HCT116 (cell line): ENCODE measurements around the gene HIGD1A. TPM values are rescaled to one million over a fixed set of nuclear protein-coding genes. Genes with fewer than 3 reads are reported as not detected.

Experiments
- ATAC-seq: fragments of 200-7000 bp; cut with Tn5 transposase; 2 replicates; pipeline ENCODE4 v1.9.1; 2020; ENCODE audit warnings: mild to moderate bottlenecking, moderate library complexity
- BruUV-seq: library from RNA; stranded (reverse); fragments of 400-500 nt; replicated peaks from 2 replicates; lab custom pipeline; 2021; lab: Mats Ljungman, UMichigan
- CTCF ChIA-PET: fragments of 300-600 bp; sonication (Branson Sonifier 250); formaldehyde crosslinking; loops from one replicate; lab custom pipeline; 2021; ENCODE audit warnings: antibody characterized with exemption; lab: Charles Lee
- POLR2A ChIA-PET: fragments of 300-600, 350-600 bp; sonication (Branson Sonifier 250); formaldehyde crosslinking; loops from one replicate; lab custom pipeline; 2021; ENCODE audit warnings: antibody characterized with exemption; lab: Charles Lee
- RAD21 ChIA-PET, 2 experiments: fragments of 300-600 bp; sonication (Branson Sonifier 250); formaldehyde crosslinking; loops; one replicate each; lab custom pipeline; 2023; ENCODE audit warnings: low total read pairs in 2 of 2; ENCODE audit not compliant: uncharacterized antibody in 2 of 2, unreplicated experiment in 2 of 2, low non-redundant PET in 1 of 2; lab: Charles Lee
- DNase-seq: peaks from one replicate; pipeline ENCODE4 v3.0.0-alpha.2; 2010; ENCODE audit warnings: low read depth, low spot score
- H2AFZ ChIP-seq: fragments of 200-600 bp; shearing (Covaris generic), sonication (generic); 2 replicates; pipeline ENCODE4 v1.6.1; 2017; ENCODE audit warnings: low read depth, mixed run types, mixed read lengths, antibody characterized with exemption, low read length; ENCODE audit not compliant: poor library complexity, severe bottlenecking
- H3K27ac ChIP-seq: 2 replicates; pipeline ENCODE4 v1.5.1; 2012; ENCODE audit warnings: low read depth, low read length
- H3K27me3 ChIP-seq: fragments of 200-600 bp; sonication (generic); 2 replicates; pipeline ENCODE4 v1.6.1; 2016; ENCODE audit warnings: mixed run types, low read length, mixed read lengths; ENCODE audit not compliant: insufficient read depth
- H3K36me3 ChIP-seq, 2 experiments: fragments of 200-500 bp in 1 of 2; fragments of 200-600 bp in 1 of 2; sonication (Bioruptor generic) in 1 of 2; sonication (generic) in 1 of 2; 2 replicates each; pipeline versions ENCODE4 v1.5.1 to v1.6.1; 2014 to 2016; ENCODE audit warnings: low read length in 2 of 2, inconsistent platforms in 1 of 2, mixed read lengths in 1 of 2, mixed run types in 1 of 2; ENCODE audit not compliant: insufficient read depth in 2 of 2, control insufficient read depth in 1 of 2
- H3K4me1 ChIP-seq, 2 experiments: fragments of 200-600 bp in 1 of 2; sonication (generic) in 1 of 2; 2 replicates each; pipeline versions ENCODE4 v1.5.1 to v1.6.1; 2012 to 2017; ENCODE audit warnings: low read length in 2 of 2, inconsistent platforms in 1 of 2, mild to moderate bottlenecking in 1 of 2, mixed read lengths in 1 of 2, mixed run types in 1 of 2, moderate library complexity in 1 of 2; ENCODE audit not compliant: insufficient read depth in 2 of 2, control insufficient read depth in 1 of 2
- H3K4me2 ChIP-seq: fragments of 200-600 bp; sonication (generic); 2 replicates; pipeline ENCODE4 v1.6.1; 2017; ENCODE audit warnings: mixed run types, low read length, mixed read lengths
- H3K4me3 ChIP-seq, 2 experiments: fragments of 200-600 bp in 1 of 2; sonication (generic) in 1 of 2; replicated peaks in 1 of 2; 2 replicates each; pipeline ENCODE4 v1.5.1; 2011 to 2016; ENCODE audit warnings: low read length in 2 of 2, control low read depth in 1 of 2, low read depth in 1 of 2, mild to moderate bottlenecking in 1 of 2, mixed read lengths in 1 of 2, mixed run types in 1 of 2
- H3K79me2 ChIP-seq: fragments of 200-600 bp; sonication (generic); 2 replicates; pipeline ENCODE4 v1.6.1; 2017; ENCODE audit warnings: mild to moderate bottlenecking, mixed run types, low read length, moderate library complexity, mixed read lengths; ENCODE audit not compliant: insufficient read depth
- H3K9ac ChIP-seq: fragments of 200-600 bp; sonication (generic); 2 replicates; pipeline ENCODE4 v1.6.1; 2016; ENCODE audit warnings: low read length, mixed read lengths
- H3K9me2 ChIP-seq: fragments of 200-600 bp; sonication (generic), shearing (Covaris generic); 2 replicates; pipeline ENCODE4 v1.6.1; 2017; ENCODE audit warnings: mixed run types, mild to moderate bottlenecking, moderate library complexity; ENCODE audit not compliant: insufficient read depth
- H3K9me3 ChIP-seq, 2 experiments: fragments of 200-500 bp in 1 of 2; fragments of 200-600 bp in 1 of 2; sonication (Bioruptor generic) in 1 of 2; sonication (generic) in 1 of 2; 2 replicates each; pipeline ENCODE4 v1.6.1; 2014 to 2017; ENCODE audit warnings: low read length in 2 of 2, mixed read lengths in 2 of 2, inconsistent platforms in 1 of 2, low read depth in 1 of 2, mild to moderate bottlenecking in 1 of 2, mixed run types in 1 of 2, moderate library complexity in 1 of 2; ENCODE audit not compliant: control insufficient read depth in 1 of 2, insufficient read depth in 1 of 2
- H4K20me1 ChIP-seq: fragments of 200-600 bp; sonication (generic), shearing (Covaris generic); 2 replicates; pipeline ENCODE4 v1.6.1; 2017; ENCODE audit warnings: mixed run types, mild to moderate bottlenecking, moderate library complexity; ENCODE audit not compliant: insufficient read depth
- ATF3 ChIP-seq: IDR thresholded peaks from 2 replicates; pipeline ENCODE4 v1.6.1; 2012
- CBX3 ChIP-seq: IDR thresholded peaks from 2 replicates; pipeline ENCODE4 v1.6.1; 2012; ENCODE audit warnings: low read depth
- EGR1 ChIP-seq: IDR thresholded peaks from 2 replicates; pipeline ENCODE4 v1.6.1; 2012; ENCODE audit warnings: low read depth
- EZH2 ChIP-seq: fragments of 200-600 bp; sonication (generic); IDR thresholded peaks from 2 replicates; pipeline ENCODE4 v1.6.1; 2017; ENCODE audit warnings: antibody characterized with exemption, mixed run types
- EZH2phosphoT487 ChIP-seq: fragments of 200-600 bp; IDR thresholded peaks from 2 replicates; pipeline ENCODE4 v1.6.1; 2018; ENCODE audit warnings: antibody characterized with exemption, borderline replicate concordance
- FOSL1 ChIP-seq: IDR thresholded peaks from 2 replicates; pipeline ENCODE4 v1.6.1; 2012; ENCODE audit warnings: low read depth
- JUND ChIP-seq: IDR thresholded peaks from 2 replicates; pipeline ENCODE4 v1.6.1; 2012
- POLR2A ChIP-seq: IDR thresholded peaks from 2 replicates; pipeline ENCODE4 v1.7.0; 2011; ENCODE audit warnings: borderline replicate concordance; ENCODE audit not compliant: insufficient read depth, insufficient read length; ENCODE audit errors: extremely low read depth
- POLR2AphosphoS5 ChIP-seq: IDR thresholded peaks from 2 replicates; pipeline ENCODE4 v1.6.1; 2011; ENCODE audit warnings: mild to moderate bottlenecking, low read depth, low read length, moderate library complexity
- RAD21 ChIP-seq: IDR thresholded peaks from 2 replicates; pipeline ENCODE4 v1.6.1; 2012; ENCODE audit warnings: low read depth, mild to moderate bottlenecking
- SRF ChIP-seq: IDR thresholded peaks from 2 replicates; pipeline ENCODE4 v1.6.1; 2012; ENCODE audit warnings: low read depth
- TCF7L2 ChIP-seq: IDR thresholded peaks from 2 replicates; pipeline ENCODE4 v1.7.0; 2011; ENCODE audit warnings: borderline replicate concordance, inconsistent platforms; ENCODE audit not compliant: insufficient read depth, insufficient read length; ENCODE audit errors: extremely low read depth
- YY1 ChIP-seq: IDR thresholded peaks from 2 replicates; pipeline ENCODE4 v1.6.1; 2011; ENCODE audit warnings: low read length, low read depth, moderate library complexity, mild to moderate bottlenecking; ENCODE audit not compliant: insufficient replicate concordance; ENCODE audit errors: extremely low read depth
- ZBTB33 ChIP-seq: IDR thresholded peaks from 2 replicates; pipeline ENCODE4 v1.6.1; 2011; ENCODE audit warnings: mild to moderate bottlenecking, low read length, moderate library complexity; ENCODE audit not compliant: insufficient replicate concordance; ENCODE audit errors: extremely low read depth
- ZFX ChIP-seq: fragments of 450-650 bp; IDR thresholded peaks from 2 replicates; pipeline ENCODE4 v1.6.1; 2017
- ZNF274 ChIP-seq: fragments of 200-500 bp; sonication (Bioruptor generic); IDR thresholded peaks from 2 replicates; pipeline ENCODE4 v1.6.1; 2014; ENCODE audit warnings: mild to moderate bottlenecking, low read depth, low read length, inconsistent platforms
- intact Hi-C: fragments of 100-400 bp; cut with micrococcal nuclease; formaldehyde crosslinking; loops from 2 replicates; pipeline ENCODE4 v1.10.0; 2022
- total RNA-seq: library from RNA; stranded (reverse); gene quantifications from one replicate; pipeline ENCODE4 v1.2.1, GENCODE V29; 2021; ENCODE audit not compliant: unreplicated experiment

The HIGD1A gene
- total RNA-seq, 1 experiment from 2014 or later = 71.2 TPM

DNA sequence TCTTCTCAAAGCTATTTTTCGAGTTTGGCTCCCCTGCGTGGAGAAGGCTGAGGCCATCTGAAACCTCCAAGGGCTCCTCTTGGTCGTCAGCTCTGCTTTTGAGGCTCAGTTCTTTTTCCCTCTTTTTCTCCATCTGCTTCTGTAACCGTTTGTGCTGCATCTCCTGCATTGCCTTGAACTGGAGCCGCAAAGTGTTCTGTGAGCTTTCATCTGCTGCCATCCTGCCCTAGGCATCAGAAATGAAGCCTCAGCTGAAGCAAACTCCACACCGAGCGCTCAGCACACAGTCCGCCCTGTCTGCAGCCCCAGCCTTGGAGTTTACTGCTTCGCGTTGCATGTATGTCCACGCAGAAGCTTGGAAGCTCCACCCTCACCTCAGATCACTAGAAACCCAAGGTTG is 46.2 kb downstream of the HIGD1A start:
- Histone ChIP-seq H3K27ac (no peak overlapping the region), H3K4me1 (no peaks in the 10 kb centered on the region), H3K36me3 (no peaks in the 10 kb centered on the region), H3K4me2 (no peak overlapping the region), H3K27me3 (no peaks in the 10 kb centered on the region), H3K79me2 (no peaks in the 10 kb centered on the region), H3K4me3 (no peak overlapping the region), H2AFZ (no peak overlapping the region), H3K9me2 (no peaks in the 10 kb centered on the region), H3K9me3 (no peaks in the 10 kb centered on the region), H3K9ac (no peak overlapping the region), H4K20me1 (no peaks in the 10 kb centered on the region)
- no peak for TF ChIP-seq EZH2
- no peak for TF ChIP-seq CBX3
- no peak for TF ChIP-seq EZH2phosphoT487
- TF ChIP-seq SRF = no peak
- no peak for TF ChIP-seq FOSL1
- TF ChIP-seq RAD21 = no peak
- TF ChIP-seq YY1 = no peak
- no peak for TF ChIP-seq ZFX
- TF ChIP-seq ATF3 = no peak
- TF ChIP-seq TCF7L2 = no peak
- TF ChIP-seq POLR2A = no peak
- no peak for TF ChIP-seq EGR1
- no peak for TF ChIP-seq ZBTB33
- no peak for TF ChIP-seq ZNF274
- no peak for TF ChIP-seq POLR2AphosphoS5
- no peak for TF ChIP-seq JUND
- no peak for DNase-seq
- CTCF ChIA-PET = interaction anchor here (0.8 to 1.3 kb wide), 3 partner anchors 10 to 175 kb away, joined by 3 read pairs; no protein-coding TSS in a partner anchor
- BruUV-seq = no TSS peak
- POLR2A ChIA-PET = interaction anchor here (1.6 kb wide), 1 partner anchor 46 kb away, joined by 3 read pairs; the partner anchor contains the start of gene HIGD1A
- no peak for ATAC-seq
- intact Hi-C loops = no loop called here
- RAD21 ChIA-PET = no interaction called here
